Measurements from ENCODE around the gene GATD1. TPM values are rescaled to one million over a fixed set of nuclear protein-coding genes. Genes with fewer than 3 reads are reported as not detected.
A peak's percentile ranks its signal among the peaks of the same experiment; 100 is the strongest.

Gene GATD1
- total RNA-seq, 1 experiment from 2014 or later, result 83.3 TPM

DNA sequence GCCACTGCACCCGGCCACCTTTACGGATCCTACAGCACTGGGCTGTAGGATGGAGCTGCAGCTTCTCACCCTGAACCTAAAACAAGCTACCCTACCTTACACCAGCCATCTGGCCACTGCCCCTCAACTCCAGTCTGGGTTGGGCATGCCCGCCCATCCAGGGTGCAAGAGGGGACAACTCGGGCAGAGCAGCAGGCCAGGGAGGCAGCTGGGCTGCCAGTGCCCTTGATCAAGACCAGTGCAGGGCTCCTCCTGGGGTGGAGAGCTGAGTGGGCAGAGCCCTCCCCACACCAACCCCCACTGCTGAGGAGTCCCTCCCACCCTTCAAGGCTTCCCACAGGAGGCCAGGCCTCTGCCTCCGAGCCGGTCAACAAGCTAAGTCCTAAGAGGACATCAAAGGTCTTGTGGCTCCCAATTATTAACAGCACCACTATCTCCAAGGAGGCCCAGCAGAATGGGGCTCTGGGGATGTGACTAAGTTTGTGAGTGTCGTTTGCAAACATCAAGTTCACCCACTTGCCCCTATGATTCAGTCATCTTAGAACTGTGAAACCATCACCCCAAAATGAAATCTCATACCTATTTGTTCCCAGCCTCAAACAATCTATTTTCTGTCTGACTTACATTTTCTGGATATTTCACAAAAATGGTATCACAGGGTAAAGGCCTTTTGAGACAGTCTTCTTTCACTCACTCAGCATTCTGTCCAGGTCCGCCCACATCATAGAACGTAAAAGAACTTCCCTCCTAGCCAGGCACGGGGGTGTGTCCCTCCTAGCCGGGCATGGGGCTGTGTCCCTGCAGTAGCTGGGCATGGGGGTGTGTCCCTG, 11.0 kb downstream of the GATD1 start:
- DNase-seq, result no peak
- TF ChIP-seq CTCF (IDR thresholded peaks at IDR 0.05; ENCODE audit: unreplicated experiment), result no peak
- H3K27me3 Mint-ChIP-seq (ENCODE audit: unreplicated experiment), result no peaks in the 10 kb centered on the region
- no peak overlapping the region for H3K27ac Mint-ChIP-seq (ENCODE audit: unreplicated experiment)
- intact Hi-C loops (cut with micrococcal nuclease; ENCODE audit: unreplicated experiment), result no loop called here
- peaks cover 87% of the 10 kb centered on the region for H3K36me3 Mint-ChIP-seq (ENCODE audit: insufficient read depth, unreplicated experiment)
- peaks cover 22% of the 10 kb centered on the region for H3K4me1 Mint-ChIP-seq (ENCODE audit: low read depth, unreplicated experiment)
- CTCF ChIA-PET, result no interaction called here
- H3K9me3 Mint-ChIP-seq (ENCODE audit: low read depth, unreplicated experiment), result no peaks in the 10 kb centered on the region
- no TSS peak for BruUV-seq (replicated peaks)
- H3K4me3 Mint-ChIP-seq (ENCODE audit: low read depth, unreplicated experiment), result no peak overlapping the region

DNA sequence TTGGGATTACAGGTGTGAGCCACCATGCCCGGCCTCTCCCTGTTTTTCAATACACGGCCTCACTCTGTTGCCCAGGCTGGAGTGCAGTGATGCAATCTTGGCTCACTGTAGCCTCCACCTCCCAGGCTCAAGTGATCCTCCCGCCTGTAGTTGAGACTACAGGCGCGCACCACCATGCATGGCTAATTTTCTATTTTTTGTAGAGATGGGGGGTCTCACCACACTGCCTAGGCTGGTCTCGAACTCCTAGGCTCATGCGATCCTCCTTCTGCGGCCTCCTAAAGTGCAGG, 11.5 kb downstream of the GATD1 start:
- Mint-ChIP-seq H3K27me3 (ENCODE audit: unreplicated experiment) (no peaks in the 10 kb centered on the region), H3K4me1 (ENCODE audit: low read depth, unreplicated experiment) (peaks cover 22% of the 10 kb centered on the region), H3K4me3 (ENCODE audit: low read depth, unreplicated experiment) (no peak overlapping the region), H3K27ac (ENCODE audit: unreplicated experiment) (no peak overlapping the region), H3K36me3 (ENCODE audit: insufficient read depth, unreplicated experiment) (peaks cover 87% of the 10 kb centered on the region), H3K9me3 (ENCODE audit: low read depth, unreplicated experiment) (no peaks in the 10 kb centered on the region)
- CTCF ChIA-PET, result interaction anchor here (0.7 kb wide), 1 partner anchor 132 kb away, joined by 3 read pairs; no protein-coding TSS in a partner anchor
- TF ChIP-seq CTCF (IDR thresholded peaks at IDR 0.05; ENCODE audit: unreplicated experiment), result no peak
- DNase-seq, result no peak
- intact Hi-C loops (cut with micrococcal nuclease; ENCODE audit: unreplicated experiment), result no loop called here
- BruUV-seq (replicated peaks), result no TSS peak

GRCh38 chr11:765025-765801, 12.1 kb downstream of the GATD1 start:
- Mint-ChIP-seq H3K27ac (ENCODE audit: unreplicated experiment) (peak overlapping the region; percentile 39), H3K27me3 (ENCODE audit: unreplicated experiment) (no peaks in the 10 kb centered on the region)
- CTCF ChIA-PET, result interaction anchor here (0.6 to 0.7 kb wide), 2 partner anchors 133 to 210 kb away, joined by 3 read pairs; no protein-coding TSS in a partner anchor

More at GRCh38 chr11:765025-765801, 12.1 kb downstream of the GATD1 start:
- peak; percentile 84 for TF ChIP-seq CTCF (IDR thresholded peaks at IDR 0.05; ENCODE audit: unreplicated experiment)
- Mint-ChIP-seq H3K4me1 (ENCODE audit: low read depth, unreplicated experiment) (peaks cover 22% of the 10 kb centered on the region), H3K36me3 (ENCODE audit: insufficient read depth, unreplicated experiment) (peaks cover 89% of the 10 kb centered on the region), H3K4me3 (ENCODE audit: low read depth, unreplicated experiment) (no peak overlapping the region), H3K9me3 (ENCODE audit: low read depth, unreplicated experiment) (no peaks in the 10 kb centered on the region)
- peak; percentile 74 for DNase-seq
- no TSS peak for BruUV-seq (replicated peaks)
- intact Hi-C loops (cut with micrococcal nuclease; ENCODE audit: unreplicated experiment), result no loop called here

Measured in Calu3 (cell line).